C4-2B (cell line): ENCODE measurements around the gene SCRG1.

ENCODE experiments used
- CTCF ChIP-seq: fragments of 450-650 bp; conservative IDR thresholded peaks from 2 replicates; pipeline ENCODE4 v1.5.1; 2017; ENCODE audit warnings: mild to moderate bottlenecking
- ZFX ChIP-seq: fragments of 450-650 bp; IDR thresholded peaks from 2 replicates; pipeline ENCODE4 v1.6.1; 2017

DNA sequence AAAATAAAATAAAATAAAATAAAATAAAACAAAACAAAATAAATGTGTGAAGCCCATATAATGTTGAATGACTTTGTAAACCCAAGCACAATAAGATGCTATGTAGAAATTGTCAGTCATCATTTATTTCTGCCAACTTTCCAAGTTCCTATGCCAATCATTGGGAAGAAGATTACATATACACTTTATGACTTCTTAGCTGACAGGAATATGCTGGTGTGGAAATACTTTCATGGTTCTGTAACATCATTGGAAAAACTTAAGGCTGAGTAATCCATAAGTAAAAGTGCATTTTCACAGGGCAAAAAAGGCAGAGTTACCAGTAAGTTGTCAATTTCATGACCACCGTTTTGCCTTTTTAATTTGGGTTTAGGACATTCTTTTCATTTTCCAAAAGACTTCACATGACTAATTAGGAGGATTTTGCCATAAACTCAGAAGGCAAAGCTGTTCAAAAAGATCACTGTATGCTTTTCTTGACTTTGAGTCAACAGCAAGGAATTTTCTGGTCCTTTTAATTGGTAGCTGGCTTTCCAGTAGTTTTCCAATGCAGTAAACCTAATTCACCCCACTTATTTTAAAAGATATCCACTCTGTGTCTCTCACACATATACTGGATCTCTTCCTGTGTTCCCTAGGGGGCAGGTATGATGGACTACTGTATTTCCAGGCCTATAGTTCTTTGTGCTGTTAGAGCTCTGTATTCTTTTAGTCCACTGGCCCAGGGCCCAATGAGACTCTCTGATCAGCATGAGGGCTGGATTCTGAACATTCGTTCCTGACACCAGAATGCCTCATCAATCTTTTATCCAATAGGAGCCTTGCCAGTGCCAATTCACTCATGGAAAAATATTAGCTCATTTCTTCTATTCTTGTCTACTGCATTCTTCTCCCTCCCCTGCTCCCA, 26.2 kb upstream of the SCRG1 start:
- TF ChIP-seq CTCF (no peak), ZFX (no peak)
